NB4 (cell line): ENCODE data around the gene ACOXL.

Experiments
- CTCF ChIP-seq: IDR thresholded peaks from one replicate; pipeline ENCODE4 v1.5.1; 2012; ENCODE audit warnings: low read depth, low read length
- MYC ChIP-seq: IDR thresholded peaks from 2 replicates; pipeline ENCODE4 v1.6.1; 2011; ENCODE audit warnings: low read depth, low read length
- POLR2A ChIP-seq: IDR thresholded peaks from 2 replicates; pipeline ENCODE4 v1.6.1; 2011; ENCODE audit warnings: mild to moderate bottlenecking; ENCODE audit not compliant: insufficient read length; ENCODE audit errors: extremely low read depth
- TF ChIP-seq, protein P1 (sequence below): IDR thresholded peaks from 2 replicates; pipeline ENCODE4 v1.6.1; 2011; ENCODE audit warnings: low read depth, low read length

DNA sequence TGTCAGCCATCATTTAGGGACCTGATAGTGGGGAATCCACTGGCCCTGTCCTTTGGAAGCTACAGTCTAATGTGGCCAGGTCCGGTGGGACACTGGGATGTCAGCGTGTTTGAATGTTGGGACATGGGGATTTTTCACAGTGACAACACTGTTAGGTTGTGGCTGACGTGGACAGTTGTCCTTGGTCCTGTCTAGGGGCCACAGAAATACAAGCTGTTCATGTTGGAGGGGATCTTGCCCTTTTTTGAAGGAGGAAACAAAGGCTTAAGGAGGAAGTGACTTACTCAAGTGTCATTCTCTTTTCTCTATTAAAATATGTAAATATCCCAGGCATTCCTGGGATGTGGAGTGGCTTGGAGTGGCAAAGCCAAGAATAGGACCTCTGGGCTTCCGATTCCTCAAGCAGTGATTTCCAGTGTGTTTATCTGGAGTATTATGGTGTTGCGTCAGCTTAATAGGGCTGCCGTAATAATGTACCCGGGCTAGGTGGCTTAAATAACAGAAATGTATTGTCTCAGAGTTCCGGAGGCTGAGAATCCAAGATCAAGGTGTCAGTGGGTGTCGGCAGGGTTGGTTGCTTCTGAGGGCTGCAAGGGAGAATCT lies 8.5 kb downstream of the ACOXL start:
- no peak for TF ChIP-seq CTCF
- no peak for TF ChIP-seq POLR2A
- no peak for TF ChIP-seq MYC
- TF ChIP-seq, protein P1, sequence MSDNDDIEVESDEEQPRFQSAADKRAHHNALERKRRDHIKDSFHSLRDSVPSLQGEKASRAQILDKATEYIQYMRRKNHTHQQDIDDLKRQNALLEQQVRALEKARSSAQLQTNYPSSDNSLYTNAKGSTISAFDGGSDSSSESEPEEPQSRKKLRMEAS: no peak
